ENCODE measurements around the gene ANO9.

Gene ANO9

GRCh38 chr11:368414-369335, 73.1 kb downstream of the ANO9 start:
- in situ Hi-C loops (cut with HindIII; ENCODE audit: low pct_ligation_motif_present, low pct_unique_long_range_greater_than_20kb, low sequenced_read_pairs), result no loop called here
- peak; percentile 7 for DNase-seq

DNA sequence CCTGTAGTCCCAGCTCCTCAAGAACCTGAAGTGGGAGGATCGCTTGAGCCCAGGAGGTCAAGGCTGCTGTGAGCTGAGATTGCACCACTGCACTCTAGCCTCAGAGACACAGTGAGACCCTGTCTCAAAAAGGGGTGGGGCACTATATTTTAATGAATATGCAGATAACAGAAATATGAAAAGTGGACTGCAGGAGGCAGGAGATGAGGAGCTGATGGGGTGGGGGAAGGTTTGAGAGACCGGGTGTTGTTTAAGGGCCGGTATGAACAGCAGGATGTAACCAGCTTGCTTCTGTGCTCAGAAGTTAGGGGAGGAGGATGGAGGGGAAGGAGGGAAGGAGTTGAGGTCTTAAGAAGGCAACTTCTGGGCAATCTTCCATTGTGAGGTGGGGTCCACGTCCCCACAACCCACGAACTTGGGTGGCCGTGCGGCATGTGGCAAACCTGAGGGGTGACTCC, 73.8 kb downstream of the ANO9 start:
- in situ Hi-C loops (cut with HindIII; ENCODE audit: low pct_ligation_motif_present, low pct_unique_long_range_greater_than_20kb, low sequenced_read_pairs), result no loop called here
- DNase-seq, result no peak
